Femur (tissue), 1 donor: ENCODE measurements around the gene ARHGAP24.
"Not testable (repeated sequence)": the region's sequence is repeated elsewhere in the genome, so short reads cannot be mapped to it uniquely, and the experiment has no call there.

Experiments
- DNase-seq: peaks from one replicate; pipeline ENCODE4 v3.0.0-alpha.2; 2017

The ARHGAP24 gene

DNA sequence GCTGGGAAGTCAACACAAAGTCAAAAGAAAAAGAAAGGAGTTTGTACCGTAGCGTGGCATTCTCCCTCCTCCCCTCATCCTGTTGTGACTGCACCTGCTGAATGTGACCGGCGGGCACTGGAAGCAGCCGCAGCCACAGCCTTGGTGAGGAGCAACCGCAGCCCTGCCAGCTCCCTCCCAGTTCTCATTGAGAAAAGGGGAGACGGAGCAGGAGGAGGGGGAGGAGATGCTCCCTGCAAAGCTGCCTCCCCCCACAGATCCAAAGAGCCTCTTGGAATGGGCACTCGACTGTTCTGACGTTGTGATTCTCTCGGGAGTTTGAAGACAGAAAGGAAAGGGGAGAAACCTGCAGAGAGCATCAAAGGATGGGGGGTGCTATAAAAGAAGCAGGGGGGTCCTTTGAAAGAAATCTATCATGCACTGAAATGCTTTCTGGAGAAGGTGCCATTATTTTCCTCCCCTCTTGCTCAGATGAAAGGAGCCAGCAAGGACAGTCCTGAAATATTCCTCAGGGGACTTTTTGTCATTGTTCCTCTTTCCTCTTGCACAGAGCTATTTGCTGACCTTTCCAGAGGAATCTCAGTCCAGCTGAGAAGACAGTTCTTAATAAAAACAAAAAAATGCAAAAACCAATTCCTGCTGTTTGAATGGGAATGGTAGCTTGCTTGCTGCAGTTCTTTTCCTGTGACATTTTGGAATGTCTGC is 455.2 kb downstream of the ARHGAP24 start:
- peak; percentile 50 for DNase-seq

DNA sequence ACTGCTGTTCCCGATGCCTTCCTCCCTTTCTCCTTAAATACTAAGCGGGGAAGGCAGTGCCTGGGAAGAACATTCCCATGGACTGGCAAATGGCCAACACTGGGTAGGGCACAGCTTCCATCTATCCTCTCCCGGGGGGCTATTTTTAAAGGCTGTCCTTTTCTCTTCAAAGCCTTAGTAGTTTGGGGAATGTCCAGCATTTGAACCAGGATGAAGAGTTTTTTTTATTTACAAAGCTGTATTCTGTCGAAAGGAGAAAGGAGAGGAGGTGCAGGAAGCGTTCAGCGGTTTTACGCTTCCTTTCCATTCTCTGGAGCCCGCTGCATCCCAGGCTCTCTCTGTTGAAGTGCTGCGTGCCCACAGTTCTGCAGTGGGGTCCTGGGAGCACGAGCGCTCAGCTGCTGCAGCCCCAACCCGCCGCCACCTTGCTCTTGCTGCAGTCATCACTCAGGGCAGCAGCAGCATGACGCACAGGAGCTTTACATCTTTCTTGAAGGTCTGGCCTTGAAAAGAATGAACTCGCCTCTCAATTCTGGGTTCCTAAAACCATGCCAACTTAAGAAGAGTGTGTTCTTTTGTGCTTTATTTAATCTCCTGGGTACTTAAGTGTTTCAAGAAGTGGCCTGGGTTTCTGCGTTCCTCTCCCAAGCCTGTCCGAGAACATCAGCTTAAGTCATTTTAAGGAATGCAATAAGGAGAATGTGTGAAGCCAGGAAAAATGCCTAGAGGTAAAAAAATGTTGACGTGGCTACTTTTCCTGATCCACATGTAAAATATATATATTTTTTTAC is 457.7 kb downstream of the ARHGAP24 start:
- peak; percentile 62 for DNase-seq

DNA sequence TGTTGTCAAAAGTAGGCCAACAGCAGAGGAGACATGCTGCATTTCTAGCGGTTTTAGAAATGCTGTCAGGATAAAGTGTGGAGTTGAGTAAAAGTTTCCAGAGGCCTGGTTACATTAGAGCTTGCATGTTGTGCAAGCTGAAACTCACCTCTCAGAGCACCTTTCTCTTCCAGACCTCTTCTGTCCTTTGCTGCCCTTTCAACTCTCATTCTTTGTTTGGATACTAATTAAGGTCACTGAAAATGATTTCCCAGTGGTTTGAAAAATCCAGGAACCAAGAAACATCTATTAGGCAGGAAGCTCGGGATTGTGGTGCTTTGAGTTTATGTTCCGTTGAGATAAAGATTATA is 458.3 kb downstream of the ARHGAP24 start:
- no peak for DNase-seq

DNA sequence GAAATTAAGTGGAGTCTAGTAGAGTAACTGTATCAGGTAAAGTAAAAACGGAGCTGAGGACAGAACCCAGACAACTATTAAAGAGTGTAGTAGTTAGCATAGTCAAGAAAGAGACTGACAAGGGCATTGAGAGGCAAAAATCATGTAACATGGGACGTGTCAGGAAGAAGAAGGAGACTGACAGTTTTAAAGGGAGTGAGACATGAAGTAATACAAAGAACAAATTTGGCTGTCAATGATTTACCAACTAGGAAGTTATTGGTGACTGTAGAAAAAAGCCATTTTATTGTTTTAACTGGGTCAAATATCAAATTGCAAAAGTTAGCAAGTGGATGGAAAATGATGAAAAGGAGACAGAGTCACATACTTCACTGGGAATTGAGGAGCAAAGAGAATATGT is 462.6 kb downstream of the ARHGAP24 start:
- DNase-seq, result no peak

DNA sequence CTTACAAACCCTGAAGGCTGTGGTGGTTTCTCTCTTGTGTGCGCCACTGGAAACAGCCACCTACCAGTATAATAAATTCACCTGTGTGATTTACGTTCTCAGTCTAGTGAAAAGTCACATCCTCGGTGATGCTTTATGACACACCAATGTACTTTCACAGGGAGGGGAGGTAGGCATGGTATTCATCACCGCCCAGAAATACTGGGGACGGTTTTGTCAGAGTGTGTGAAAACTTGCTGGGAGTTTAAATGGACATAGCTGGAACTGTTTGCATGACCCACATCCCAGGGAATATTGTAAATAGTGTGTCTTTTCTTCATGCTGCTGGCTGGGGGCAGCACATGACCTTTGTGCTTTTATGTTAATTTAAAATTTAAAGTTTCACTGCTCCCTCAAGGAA is 463.1 kb downstream of the ARHGAP24 start:
- DNase-seq, result no peak

DNA sequence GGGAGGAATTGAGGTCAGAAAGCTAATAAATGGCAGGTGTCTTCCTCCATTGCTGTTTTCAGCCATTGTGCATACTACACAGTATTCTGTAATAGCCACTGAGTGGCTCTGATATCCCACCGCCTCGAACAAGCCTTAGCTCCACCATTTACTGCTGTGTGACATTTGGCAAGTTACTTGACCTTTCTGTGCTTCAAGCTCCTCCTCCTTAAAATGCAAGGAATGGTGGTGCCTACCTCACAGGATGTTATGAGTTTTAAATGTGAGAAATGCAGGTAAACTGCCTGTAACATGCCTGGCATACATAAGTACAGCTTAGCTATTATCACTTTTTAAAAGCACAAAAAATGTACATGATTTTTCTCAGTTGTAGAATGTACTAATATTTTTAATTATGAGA is 464.0 kb downstream of the ARHGAP24 start:
- no peak for DNase-seq

DNA sequence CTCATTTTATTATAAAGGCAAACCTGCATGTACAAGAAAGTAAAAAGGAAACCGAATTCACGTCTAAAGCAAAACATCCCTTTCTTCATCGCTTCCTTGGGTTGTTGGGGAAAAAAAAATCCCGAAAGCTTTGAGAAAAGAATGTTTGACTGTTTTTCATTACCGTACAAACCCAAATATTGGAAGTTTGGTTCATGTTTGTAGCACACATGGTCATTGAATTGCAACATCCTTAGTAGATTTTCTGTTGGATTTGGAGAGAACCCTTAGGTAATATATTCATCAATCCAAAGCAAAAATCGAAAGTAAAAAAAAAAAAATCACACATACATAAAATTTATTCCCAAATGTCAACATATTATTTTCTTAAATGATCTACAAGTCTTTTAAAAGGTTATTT is 464.6 kb downstream of the ARHGAP24 start:
- no peak for DNase-seq

DNA sequence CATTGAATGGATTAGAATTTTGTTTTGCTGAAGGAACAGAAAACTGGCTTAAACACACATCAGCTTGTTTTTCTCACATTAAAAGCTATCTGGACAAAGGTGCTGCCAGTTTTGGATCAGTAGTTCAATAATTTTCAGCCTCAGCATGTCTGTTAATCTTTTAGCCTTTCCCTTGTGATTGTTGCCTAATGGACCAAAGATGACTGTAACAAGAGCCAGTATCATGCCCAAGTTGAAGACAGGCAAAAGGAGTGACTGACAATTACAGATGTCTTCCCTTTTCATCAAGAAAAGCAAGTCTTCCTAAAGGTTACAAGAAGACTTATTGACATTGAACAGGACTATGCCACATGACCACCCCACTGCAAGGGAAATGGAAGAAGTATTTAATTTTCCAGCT is 465.2 kb downstream of the ARHGAP24 start:
- no peak for DNase-seq

DNA sequence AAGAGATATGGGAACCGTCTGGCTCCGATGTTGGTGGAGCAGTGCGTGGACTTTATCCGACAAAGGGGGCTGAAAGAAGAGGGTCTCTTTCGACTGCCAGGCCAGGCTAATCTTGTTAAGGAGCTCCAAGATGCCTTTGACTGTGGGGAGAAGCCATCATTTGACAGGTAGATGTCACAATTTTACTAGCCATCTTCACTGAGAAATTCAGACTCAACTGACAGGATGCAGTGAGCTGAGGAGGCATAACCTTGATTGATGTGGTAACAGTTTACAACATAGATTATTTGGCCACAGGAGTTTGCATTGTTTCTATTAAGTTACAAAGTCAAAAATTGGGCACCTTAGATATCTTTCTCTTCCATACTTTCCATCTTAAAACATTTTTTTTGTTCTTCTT is 467.2 kb downstream of the ARHGAP24 start:
- DNase-seq, result no peak

DNA sequence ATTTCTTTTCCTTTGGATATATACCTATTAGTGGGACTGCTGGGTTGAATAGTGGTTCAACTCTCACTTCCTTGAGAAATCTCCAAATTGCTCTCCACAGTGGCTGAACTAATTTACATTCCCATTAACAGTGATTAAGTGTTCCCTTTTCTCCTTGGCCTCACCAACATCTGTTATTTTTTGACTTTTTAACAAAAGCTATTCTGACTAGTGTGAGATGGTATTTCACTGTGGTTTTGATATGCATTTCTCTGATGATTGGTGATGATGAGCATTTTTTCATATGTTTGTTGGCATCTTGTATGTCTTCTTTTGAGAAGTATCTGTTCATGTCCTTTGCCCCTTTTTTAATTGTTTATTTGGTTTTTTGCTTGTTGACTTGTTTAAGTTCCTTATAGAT is 471.9 kb downstream of the ARHGAP24 start:
- no peak for DNase-seq

DNA sequence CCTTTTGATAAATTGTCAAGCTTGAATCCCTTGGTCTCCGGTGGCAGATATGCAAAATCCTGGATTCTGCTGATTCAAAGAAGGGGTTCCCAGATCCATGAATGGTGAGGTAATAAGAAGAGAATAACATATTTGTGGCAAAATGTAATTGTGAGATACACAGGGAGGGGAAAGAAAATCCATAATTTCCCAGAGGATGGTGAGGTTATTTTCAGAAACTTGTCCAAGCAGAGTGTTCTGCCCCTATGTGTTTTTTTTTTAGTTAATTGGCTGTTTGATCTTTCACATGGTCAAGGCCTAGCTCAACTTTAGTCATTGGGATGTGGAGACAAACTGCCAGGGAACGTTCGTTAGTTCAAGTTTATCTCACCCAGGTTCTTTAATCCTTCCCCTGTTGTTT is 476.1 kb downstream of the ARHGAP24 start:
- no peak for DNase-seq

DNA sequence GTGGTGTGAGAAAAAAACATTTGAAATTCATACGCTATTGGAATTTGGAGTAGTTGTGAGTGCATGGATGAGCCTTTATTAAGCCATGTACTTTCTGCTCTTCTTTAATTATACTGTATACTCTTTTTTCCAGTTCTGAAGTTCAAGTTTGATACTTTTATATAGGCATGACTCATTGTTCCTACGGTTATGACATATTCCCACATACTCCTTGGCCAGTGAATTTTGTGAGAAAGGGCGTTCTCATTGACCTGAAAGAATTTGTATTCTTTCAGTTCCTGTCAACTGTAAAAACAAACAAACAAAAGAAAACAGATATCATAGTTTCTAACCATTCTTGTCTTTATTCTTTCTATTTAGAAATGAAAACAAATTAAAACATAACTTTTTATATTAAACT is 477.6 kb downstream of the ARHGAP24 start:
- no peak for DNase-seq

DNA sequence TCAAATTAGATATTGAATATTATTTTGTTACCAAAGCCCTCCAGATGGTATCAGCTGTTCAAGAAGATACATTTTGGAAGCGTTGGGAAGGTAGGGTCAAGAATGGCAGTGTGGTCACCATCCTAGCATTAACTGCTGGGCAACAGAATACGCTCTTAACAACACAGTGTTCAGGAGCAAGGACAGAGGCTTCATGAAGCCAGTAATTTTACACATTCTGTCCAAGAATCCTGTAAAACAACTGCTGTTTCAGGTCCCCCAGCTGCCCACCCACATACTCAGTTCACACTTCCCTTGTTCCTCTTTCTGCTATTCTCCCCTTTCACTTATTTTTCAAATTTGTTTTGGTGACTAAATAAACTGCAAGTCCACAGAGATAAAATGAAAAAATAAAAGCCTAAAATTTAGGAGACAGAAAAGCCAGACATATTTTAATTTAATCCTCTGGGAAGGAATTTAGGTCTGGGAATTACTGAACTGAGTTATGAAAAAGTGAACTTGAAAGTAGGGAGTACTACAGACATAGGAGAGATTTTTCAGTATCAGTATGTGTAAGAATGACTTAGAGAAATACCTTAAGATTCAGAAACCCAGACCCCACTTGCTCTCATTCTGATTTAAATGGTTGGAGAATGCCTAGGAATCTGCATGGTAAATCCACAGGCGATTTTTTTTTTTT is 478.2 kb downstream of the ARHGAP24 start:
- DNase-seq, result no peak

DNA sequence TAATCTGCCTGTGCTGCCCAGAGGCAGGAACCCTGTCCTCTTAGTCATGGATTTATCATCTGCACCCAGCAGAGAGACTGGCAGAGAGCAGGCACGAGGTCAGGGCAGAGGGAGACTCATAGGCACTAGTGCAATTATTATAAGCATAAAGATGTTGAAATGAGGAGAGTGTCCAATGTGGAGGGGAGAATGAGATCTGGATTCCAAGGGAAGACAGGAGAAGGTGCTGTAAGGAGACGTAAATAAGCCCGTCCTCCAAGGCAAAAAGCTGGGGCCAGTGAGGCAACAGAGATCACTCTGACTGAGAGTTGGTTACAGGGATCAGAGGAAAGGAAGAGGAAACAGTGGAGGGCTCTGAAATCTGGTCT is 478.7 kb downstream of the ARHGAP24 start:
- no peak for DNase-seq

DNA sequence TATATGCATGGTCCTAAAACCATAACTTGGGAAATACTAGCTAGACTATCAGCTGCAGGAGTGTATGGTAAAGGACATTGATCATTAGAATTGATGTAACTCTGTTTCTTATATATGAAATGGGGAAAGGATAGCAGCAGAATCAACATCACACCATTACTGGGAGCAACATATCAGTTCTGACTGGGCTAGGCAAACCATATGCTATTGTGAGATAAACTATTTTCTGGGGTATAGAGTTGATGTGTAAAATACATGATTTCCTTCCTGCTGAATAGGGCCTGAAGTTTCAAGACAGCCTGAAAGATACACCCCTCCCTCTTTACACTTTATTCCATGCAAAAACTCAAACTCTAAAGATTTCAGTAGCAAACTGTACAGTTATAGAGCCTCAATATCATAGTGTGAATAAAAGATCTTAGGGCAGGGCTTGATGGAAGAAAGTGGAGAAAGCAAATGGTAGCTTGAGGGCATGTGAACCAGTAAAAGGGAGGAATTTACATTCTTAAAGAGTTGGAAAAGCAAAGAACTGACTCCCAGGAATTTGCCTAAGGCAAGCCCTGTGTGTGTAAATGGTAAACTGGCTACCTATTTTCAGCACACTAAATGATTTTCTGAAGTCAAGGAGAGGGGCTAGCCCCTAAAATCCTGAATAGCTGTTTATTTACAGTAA is 480.8 kb downstream of the ARHGAP24 start:
- DNase-seq, result no peak

DNA sequence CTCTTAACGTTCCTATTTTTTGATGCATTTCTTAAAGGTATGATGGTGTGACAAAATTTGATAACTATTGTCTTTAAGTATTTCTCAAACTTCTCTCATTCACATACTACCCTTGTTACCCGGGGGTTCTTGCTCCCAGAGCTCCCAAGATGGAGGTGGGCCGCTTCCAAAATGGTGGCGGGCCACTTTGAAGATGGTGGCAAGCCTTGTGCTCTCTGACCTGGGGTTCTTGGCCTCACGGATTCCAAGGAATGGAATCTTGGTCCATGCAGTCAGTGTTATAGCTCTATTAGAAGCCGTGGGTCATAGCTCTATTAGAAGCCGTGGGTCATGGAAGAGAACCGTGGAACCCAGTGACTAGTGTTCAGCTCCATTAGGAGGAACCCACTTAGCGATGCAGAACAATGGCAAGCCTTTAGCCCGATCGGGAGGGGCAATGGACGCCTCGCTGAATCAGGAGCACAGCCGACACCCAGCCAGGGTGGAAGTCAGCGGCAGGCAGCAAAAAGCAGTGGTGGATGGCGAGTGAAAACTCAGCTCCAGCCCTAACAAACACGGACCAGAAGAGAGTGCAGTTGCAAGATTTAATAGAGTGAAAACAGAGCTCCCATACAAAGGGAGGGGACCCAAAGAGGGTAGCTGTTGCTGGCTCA is 481.5 kb downstream of the ARHGAP24 start:
- DNase-seq, result no peak

DNA sequence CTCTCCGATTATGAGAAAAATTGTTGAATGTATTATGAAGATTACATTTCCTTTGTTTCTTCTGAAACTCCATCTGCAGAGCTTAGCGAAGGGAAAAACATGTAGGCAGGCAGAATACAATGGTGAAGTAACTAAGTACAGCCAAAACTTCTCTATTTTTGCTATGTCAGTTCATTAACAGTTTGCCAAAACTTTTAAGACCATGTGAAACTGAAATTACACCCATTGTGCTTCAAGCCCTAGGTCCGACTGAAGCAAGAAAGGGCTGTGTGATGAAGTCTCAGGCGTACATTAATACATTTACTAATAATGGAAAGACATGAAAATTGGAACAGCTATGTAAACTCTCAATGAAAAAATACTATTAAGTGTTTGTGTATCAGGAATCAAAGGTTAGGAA is 486.9 kb downstream of the ARHGAP24 start:
- DNase-seq, result no peak

DNA sequence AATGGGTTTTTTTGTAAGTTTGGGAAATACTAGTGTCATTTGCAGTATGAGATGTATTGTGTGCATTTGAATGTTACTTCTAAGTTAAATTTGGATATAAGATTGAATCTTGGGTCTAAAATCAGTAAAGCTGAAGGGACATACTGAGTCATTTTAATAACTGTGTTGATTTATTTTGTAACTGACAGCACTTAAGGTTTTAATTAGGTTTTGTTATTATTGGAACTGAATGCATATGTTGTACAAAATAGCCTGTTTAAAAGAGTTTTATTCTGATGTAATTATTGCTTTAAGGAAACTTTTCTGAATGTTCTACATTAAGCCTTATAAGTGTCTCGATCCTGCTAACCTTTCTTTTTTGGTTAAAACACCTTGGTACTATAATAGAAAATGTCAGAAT is 488.3 kb downstream of the ARHGAP24 start:
- no peak for DNase-seq

DNA sequence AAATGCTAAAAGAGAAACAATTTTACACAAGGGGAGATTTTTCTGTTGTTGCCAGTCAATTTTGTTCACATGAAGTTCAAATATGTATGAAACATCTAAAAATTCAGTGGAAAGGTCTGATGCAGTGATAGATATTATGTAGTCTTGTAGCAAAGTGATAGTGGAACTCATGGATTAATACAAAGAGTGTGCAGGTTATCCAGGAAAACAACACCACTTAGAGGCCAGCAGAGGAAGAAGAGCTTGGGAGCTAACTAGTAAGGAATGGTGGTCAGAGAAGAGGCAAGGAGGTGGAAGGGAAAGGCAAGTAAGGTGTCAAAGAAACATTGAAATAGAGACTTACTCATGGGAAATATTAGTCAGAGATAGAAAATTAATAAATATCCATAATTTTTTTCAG is 489.3 kb downstream of the ARHGAP24 start:
- DNase-seq, result no peak

DNA sequence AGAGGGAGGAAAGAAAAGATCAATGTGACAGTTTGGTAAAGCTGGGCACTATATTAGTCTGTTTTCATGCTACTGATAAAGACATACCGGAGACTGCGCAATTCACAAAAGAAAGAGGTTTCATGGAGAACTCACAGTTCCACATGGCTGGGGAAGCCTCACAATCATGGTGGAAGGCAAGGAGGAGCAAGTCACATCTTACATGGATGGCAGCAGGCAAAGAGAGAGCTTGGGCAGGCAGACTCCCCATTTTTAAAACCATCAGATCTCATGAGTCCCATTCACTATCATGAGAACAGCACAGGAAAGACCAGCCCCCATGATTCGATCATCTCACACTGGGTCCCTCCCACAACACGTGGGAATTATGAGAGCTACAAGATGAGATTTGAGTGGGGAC is 490.1 kb downstream of the ARHGAP24 start:
- DNase-seq, result not testable (repeated sequence)

DNA sequence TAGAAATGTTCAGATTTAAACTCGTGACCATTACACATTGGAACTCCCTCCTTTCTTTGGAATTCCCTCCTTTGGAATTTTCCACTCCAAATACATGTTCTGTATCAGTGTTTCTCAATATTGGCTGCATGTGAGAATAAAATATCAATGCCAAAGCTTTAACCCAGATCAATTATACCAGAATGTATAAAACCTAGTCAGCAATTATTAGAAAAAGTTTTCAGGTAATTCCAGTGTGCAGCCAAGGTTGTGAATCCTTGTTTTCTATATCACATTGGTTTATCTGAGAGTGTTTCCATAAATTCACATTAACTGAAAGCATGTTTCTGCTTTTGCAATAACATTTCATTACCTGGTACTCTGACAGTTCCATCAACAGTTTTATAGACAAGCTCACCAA is 490.6 kb downstream of the ARHGAP24 start:
- no peak for DNase-seq

DNA sequence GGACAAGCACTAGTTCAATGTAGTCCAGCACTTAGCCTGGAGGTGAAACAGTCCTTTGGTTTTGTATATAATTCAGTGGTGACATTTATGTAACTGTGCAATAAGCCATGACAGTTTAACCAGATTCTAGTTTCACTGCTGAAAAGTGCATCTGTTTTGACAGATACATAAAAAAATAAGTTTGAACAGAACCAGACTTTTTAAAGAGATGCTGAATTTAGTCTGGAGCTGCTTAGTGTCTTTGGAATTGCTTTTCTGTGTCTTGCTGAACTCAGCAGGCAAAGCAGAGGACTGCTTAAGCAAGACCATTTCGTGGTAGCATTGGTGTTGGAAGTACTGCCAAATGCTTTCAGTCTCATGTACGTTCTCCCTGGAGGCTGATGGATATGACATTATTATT is 491.4 kb downstream of the ARHGAP24 start:
- no peak for DNase-seq

DNA sequence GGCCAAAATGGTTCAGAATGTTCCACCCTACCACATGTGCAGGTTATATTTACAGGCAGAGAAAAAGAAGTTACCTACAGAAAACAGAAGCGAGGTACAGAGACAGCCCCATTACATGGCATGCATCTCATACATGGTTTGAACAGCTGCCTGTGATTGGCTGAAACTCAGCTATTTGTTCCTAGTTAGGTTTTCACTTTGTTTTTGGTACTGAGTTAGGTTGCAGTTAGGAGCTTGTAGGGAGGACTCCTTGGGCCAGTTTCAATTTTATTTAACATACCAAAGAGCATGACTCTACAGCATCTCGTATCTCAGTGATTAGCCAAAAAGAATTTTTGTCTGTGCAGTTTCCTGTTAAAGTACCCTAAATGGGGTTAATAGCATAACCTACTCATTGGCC is 492.9 kb downstream of the ARHGAP24 start:
- no peak for DNase-seq
